Measurements from ENCODE around the gene GJA9.

GJA9 gene

DNA sequence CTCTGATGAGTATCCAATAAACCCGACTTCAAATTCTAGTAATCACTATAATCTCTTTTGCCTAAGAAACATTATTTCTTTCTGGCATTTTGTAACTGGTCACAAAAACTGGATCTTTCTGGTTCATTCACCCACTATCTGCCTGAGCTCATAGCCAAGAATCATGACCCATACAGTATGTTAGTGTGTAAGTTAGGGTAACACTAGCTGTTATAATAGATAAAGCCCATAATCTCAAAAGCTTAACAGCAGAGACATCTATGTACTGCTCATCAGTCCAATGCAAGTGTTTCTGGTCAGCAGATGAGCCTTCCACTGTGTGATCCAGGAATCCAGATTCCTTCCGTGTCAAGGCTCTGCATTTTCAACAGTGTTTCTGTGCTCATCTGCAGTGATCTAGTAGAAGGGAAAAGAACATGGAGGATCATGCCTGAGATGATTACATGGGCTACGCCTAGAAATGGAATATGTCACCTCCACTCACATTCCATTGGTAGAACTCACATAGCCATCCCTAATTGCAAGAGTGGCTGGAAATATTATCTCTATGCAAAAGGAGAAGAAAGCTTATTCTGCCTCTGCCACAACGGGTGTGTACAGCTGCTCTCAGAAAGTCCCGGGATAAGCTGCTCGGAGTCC, 49.5 kb downstream of the GJA9 start:
- no peak for DNase-seq (ENCODE audit: low read depth in 2 of 2, low spot score in 1 of 2)

DNA sequence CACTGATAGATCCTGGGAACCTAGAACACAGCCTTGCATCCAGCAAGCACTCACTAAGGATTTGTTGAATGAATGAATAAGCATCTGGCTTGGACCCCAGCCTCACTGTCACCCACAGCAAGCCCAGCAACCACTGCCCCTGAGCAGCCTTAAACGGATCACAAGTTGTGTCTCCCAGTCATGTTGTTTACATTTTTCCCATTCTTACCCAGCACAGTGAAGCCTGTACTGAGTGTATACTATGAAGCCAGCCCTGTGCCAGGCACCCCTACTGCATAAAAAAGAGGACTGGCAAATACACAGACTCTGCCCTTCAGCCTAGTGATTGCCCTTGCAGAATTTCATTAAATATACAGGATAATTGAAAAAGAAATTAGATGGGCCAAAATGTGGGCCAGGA, 52.0 kb downstream of the GJA9 start:
- DNase-seq (ENCODE audit: low read depth in 2 of 2, low spot score in 1 of 2) = no peak

DNA sequence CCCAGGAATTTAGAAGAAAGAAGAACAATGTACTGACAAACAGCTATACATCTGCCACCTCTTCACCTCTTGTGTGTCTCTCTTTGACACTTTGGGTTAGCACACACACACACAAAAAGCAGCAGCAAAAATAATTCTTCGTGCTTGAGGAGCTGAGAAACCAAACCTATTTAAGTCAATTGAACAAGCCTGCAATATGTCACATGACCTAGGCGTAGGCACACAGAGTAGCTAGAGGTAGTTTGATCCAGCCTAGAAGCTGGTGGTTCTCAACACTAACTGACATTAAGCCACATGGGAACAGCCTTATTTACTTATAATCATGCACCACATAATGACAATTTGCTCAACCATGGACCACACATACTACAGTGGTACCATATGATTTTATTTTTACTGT, 54.1 kb downstream of the GJA9 start:
- DNase-seq (ENCODE audit: low read depth in 2 of 2, low spot score in 1 of 2) = no peak

DNA sequence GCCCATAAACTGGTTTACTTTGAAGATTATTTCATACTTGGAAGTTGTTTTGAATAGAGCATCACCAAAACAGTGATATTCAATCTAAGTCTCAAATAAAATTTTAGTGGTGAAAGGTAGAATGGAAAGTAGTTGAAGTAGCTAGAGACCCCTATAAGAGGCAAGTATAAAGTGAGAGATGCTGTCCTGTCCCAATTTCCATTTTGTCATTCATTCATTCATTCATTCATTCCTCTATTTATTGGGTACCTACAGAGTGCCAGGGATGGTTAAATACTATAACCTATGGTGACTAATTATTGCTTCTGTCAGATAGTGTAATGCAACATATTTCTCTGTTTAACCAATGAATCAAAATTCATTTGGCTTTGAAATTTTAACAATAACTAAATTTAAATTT, 54.5 kb downstream of the GJA9 start:
- no peak for DNase-seq (ENCODE audit: low read depth in 2 of 2, low spot score in 1 of 2)

DNA sequence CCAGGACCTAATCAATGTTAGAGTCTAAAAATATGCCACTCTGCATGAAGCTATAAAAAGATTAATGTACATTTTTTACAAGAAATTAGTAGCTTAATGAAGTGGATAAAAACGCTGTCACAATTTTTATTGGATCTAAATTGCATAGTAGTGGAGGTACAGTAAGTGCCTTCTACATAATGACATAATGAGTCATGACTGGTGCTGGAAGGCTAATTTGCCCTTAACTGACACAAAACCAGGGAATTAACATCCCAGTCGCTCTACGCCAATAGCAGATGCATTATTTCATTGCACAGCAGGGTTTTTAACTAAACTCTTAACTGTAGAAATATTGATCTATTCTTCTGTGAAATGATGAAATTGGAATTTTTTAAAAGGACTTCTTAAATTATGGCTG, 55.1 kb downstream of the GJA9 start:
- no peak for DNase-seq (ENCODE audit: low read depth in 2 of 2, low spot score in 1 of 2)
